Neuron (in vitro differentiated cells): Measurements from ENCODE around the gene MED8.

Experiments
- H2AFZ ChIP-seq: one replicate; pipeline ENCODE4 v1.6.1; 2013; ENCODE audit warnings: low read depth, mild to moderate bottlenecking, inconsistent platforms, low read length, moderate library complexity
- H3K27me3 ChIP-seq: one replicate; pipeline ENCODE4 v1.6.1; 2013; ENCODE audit warnings: low read length; ENCODE audit not compliant: insufficient read depth
- H3K36me3 ChIP-seq: one replicate; pipeline ENCODE4 v1.6.1; 2013; ENCODE audit warnings: low read length; ENCODE audit not compliant: insufficient read depth
- H3K4me1 ChIP-seq: one replicate; pipeline ENCODE4 v1.6.1; 2013; ENCODE audit warnings: low read length; ENCODE audit not compliant: insufficient read depth
- H3K4me3 ChIP-seq: 2 replicates; pipeline ENCODE4 v1.5.1; 2013; ENCODE audit warnings: mild to moderate bottlenecking, low read length, moderate library complexity
- H3K9me3 ChIP-seq: one replicate; pipeline ENCODE4 v1.6.1; 2013; ENCODE audit warnings: low read length

MED8 gene, protein sequence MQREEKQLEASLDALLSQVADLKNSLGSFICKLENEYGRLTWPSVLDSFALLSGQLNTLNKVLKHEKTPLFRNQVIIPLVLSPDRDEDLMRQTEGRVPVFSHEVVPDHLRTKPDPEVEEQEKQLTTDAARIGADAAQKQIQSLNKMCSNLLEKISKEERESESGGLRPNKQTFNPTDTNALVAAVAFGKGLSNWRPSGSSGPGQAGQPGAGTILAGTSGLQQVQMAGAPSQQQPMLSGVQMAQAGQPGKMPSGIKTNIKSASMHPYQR

DNA sequence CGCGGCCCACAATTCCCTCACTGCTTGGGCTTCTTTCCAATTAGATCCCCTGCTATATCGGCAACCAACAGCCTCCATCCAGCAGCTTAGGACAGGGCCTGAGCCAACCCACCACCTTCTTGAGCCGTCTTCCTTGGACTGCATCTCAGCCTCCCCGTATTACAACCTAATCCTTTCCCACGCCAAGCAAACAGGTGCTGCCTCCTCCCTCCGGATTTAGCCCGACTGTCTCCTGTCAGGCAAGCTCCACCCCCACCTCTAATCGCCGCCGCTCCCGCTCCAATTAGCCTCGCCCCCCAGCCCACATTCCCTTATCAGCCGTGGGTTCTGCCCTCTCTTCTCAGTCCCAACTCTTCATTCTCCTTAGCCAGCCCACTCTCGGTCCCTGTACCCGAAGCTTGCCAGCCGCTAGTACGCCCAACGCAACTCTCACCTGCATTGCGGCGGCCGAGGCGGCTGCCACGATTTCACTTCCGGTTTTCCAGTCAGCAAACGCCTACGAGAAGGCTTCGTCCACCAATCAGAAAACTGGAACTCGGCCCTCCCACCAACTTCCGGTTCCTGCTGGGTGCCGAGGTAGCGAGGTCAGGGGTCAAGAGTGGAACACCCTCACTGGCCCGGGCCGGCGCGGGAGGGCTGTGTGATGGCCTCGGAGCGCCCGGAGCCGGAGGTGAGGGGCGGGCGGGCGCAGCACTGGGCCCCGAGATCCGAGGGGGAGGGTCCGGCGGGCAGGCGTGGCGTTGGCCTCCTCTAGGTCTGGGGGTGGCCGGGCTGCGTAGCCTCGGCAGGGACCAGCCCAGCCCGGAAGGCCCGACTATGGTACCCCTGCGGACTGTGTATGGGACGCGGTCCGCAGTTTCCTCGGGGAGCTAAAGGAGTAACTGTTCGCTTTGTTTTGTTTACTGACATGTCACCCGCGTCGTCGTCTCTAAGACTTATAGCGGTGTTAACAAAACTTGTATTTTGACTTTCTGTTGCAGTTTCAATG lies at the start of gene MED8, which contains the start of gene SZT2:
MED8 (minus strand) TSS at position 475 of the 988 bp plus-strand sequence; CDS start at position 439, 36 bp downstream.
SZT2 (plus strand) TSS at position 574 of the 988 bp plus-strand sequence; CDS start at position 644, 70 bp downstream.
- Histone ChIP-seq H3K4me3 (peak within 1 kb of the TSS; percentile 76), H3K4me1 (peaks cover 14% of the 10 kb centered on the region), H3K27me3 (no peaks in the 10 kb centered on the region), H2AFZ (peak within 1 kb of the TSS; percentile 7), H3K9me3 (no peaks in the 10 kb centered on the region), H3K36me3 (peaks cover 25% of the 10 kb centered on the region)

DNA sequence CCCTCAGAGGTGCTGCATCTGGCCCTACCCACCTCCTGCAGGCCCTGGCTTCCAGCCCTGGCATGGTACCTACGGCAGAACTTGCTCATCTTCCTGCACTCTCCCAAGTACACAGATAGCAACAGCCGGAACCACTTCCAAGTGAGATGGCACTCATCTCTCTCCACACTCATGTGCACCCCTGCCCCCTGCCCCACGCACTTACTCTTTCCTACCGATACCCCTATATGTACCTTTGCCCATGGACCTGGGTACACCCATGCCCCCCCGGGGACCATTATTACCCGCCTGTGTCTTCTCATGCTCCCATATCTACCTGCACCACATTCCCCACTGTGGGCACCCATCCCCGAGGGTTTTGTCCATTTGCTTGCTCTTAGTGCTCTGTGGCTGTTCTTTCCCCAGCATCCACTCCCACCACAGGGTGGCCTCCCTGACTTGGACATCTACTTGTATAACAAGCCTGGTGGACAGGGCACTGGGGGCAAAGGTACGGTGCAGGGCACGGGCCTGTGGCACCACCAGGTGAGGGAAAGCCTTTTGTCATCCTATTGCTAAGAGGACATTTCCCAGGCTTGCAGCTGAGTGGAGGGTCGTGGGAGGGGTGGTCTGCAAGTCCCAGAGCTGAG lies 49.5 kb upstream of the MED8 start:
- Histone ChIP-seq H3K9me3 (no peaks in the 10 kb centered on the region), H3K4me3 (no peak overlapping the region), H3K27me3 (no peaks in the 10 kb centered on the region), H3K4me1 (peaks cover 25% of the 10 kb centered on the region), H3K36me3 (peaks cover 57% of the 10 kb centered on the region), H2AFZ (no peak overlapping the region)

DNA sequence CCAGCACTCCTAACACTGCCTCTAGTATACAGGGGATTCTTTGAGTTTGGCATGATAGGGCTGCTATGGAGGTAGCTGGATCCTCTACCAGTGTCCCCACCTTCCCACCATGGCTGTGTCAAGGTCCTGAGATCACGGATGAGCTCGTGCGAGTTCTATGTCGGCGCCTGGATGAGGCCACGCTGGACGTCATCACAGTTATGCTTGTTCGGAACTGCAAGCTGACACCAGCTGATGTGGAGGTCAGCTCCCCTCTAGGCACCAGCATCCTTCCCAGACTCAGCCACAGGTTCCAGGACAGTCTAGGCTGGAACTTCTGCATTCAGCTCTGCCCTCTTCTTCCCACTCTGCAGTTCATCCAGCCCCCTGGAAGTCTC lies 49.0 kb upstream of the MED8 start:
- Histone ChIP-seq H2AFZ (no peak overlapping the region), H3K4me3 (no peak overlapping the region), H3K9me3 (no peaks in the 10 kb centered on the region), H3K4me1 (peaks cover 25% of the 10 kb centered on the region), H3K27me3 (no peaks in the 10 kb centered on the region), H3K36me3 (peaks cover 57% of the 10 kb centered on the region)

DNA sequence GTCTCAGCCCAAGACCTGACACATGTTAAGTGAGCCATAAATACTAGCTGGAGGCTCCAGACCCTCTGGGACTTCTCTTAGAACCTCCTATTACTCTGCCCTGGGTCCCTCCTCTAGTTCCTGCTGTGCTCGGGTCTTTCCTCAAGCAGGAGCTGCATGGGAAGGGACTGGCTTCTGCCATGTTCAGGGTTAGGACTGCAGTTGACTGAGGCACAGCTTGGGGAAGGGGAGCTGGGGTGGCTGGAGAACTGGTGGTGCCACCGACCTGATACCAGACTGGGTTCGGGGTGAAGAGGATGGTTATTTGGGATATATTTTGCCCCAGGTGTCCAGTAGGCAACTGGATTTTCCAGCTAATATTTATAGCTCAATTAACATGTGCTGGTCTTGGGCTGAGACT lies 48.4 kb upstream of the MED8 start:
- Histone ChIP-seq H3K36me3 (peaks cover 56% of the 10 kb centered on the region), H3K4me3 (no peak overlapping the region), H3K4me1 (peaks cover 25% of the 10 kb centered on the region), H3K27me3 (no peaks in the 10 kb centered on the region), H2AFZ (no peak overlapping the region), H3K9me3 (no peaks in the 10 kb centered on the region)

DNA sequence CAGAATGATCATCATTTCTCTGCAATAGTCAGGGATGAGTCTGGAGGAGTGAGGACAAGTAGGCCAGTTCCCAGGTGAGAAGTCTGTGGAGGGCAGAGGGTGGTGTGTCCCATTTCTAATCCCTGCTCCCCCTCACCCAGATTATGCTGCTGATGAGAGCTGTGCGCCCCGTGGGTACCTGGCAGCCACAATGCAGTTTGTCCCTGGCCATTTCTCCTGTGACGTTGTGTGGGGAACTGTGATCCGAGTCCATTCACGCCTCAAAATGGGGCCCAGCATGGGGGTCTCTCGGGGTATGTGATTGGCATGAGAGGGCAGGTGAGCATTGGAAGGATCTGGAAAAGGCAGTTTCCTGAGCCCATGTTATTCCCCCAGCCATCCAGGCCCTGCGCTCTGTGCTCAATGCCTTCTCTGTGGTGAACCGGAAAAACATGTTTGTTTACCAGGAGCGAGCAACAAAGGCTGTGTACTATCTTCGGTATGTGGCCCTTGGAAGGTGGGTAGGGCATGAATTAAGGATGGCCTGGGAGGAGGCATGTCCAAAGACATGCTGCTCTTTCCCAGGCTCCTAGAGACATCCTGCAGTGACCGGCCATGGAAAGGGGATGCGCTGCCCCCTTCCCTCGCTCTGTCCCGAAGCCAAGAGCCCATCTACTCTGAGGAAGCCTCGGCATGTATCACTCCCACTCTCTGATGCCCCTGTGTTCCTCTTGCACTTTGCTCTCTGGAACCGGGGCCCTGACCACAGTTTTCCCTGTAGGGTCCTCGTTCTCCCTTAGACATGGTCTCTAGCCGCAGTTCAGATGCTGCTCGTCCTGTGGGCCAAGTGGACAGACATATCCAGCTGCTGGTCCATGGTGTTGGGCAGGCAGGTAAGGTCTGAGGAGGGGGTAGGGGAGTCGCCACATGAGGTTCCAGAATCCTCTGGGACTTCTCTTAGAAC lies 47.7 kb upstream of the MED8 start:
- peaks cover 56% of the 10 kb centered on the region for H3K36me3 ChIP-seq
- H2AFZ ChIP-seq, result no peak overlapping the region

DNA sequence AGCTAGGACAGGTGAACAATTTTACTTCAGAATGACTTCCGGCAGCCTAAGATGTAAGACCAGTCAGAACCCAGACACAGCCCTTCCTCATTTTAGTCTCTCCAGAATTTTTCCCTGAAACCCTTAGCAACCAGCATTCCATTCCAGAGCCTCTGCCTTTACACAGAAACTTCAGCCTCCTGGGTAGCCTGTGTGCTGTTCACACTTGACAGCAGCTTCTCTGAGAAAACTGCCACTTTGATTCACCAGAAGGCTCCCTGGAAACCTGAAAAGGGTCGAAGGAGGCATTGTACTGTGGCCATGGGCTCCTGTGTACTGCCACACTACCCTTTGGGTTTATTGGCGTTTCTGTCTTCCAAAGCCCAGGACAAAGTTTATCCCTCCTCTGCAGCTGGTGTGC lies 46.8 kb upstream of the MED8 start:
- no peaks in the 10 kb centered on the region for H3K9me3 ChIP-seq
- H3K4me3 ChIP-seq, result no peak overlapping the region
- peaks cover 25% of the 10 kb centered on the region for H3K4me1 ChIP-seq
- H2AFZ ChIP-seq, result no peak overlapping the region
- no peaks in the 10 kb centered on the region for H3K27me3 ChIP-seq
- peaks cover 61% of the 10 kb centered on the region for H3K36me3 ChIP-seq

More for the DNA sequence above, 47.7 kb upstream of the MED8 start:
- H3K27me3 ChIP-seq, result no peaks in the 10 kb centered on the region
- no peaks in the 10 kb centered on the region for H3K9me3 ChIP-seq
- H3K4me3 ChIP-seq, result no peak overlapping the region
- peaks cover 25% of the 10 kb centered on the region for H3K4me1 ChIP-seq

DNA sequence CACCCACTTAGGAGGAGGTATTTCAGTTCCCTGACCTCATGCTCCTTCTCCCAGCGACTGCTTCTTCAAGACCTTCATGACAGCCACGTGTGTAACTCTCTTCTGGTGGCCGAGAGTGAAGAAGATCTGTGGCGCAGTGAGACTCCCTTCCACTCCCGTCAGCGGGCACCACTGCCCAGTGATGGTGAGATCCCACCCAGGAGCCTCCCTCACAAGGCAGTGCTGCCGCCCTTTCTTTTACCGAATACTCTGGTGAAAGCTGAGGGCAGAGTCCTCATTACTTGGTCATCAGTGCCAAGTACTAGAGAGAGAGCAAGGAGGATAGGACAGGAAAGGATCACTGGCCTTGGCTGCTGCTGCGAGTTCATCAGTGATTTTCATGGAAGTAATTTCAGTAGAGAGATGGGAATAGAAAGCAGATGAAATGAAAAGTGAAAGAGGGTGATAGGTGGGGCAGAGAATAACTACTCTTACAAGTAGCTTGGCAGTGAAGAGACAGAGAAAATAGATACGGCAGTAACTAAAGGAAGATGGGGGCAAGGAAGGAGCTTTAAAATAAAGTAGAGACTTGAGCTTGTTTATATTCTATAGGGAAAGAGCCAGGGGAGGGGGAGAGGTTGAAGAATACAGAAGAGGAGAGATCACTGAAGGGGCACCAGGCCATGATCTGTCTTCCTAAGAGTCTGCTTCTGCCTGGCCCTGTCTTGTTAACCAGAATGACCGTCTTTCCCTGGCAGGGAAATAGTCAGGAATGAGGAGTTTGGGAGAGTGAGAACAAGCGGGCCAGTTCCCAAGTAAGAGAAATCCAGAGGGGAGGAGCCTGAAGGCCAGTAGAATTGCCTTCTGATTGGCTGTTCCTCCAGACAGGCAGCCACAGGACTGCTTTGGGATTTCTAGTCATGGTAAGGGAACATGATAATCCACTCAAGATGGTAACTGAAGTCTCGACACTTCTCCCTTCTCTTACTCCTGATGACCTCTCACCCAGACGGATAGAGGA lies 45.8 kb upstream of the MED8 start:
- Histone ChIP-seq H3K4me1 (peaks cover 25% of the 10 kb centered on the region), H2AFZ (no peak overlapping the region), H3K9me3 (no peaks in the 10 kb centered on the region), H3K36me3 (peaks cover 62% of the 10 kb centered on the region), H3K27me3 (no peaks in the 10 kb centered on the region), H3K4me3 (no peak overlapping the region)

DNA sequence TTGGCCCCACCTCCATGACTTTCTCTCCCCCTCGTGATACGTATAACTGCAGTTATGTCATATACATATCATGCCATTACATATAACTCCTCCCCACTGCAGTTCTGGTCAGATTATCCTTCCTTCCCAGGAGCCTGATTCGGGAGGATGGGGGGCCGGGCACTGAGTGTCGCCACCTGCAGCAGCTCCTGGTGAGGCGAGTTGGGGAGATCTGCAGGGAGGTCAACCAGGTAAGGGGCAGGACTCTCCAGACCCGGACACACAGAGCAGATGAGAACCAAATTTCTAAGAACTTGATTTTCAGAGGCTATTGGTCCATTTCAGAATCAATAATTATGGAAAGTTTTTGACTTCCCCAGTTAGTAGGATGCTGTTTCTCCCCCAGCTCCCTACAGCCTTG lies 44.7 kb upstream of the MED8 start:
- Histone ChIP-seq H2AFZ (no peak overlapping the region), H3K4me1 (peaks cover 25% of the 10 kb centered on the region), H3K9me3 (no peaks in the 10 kb centered on the region), H3K27me3 (no peaks in the 10 kb centered on the region), H3K36me3 (peaks cover 65% of the 10 kb centered on the region), H3K4me3 (no peak overlapping the region)

DNA sequence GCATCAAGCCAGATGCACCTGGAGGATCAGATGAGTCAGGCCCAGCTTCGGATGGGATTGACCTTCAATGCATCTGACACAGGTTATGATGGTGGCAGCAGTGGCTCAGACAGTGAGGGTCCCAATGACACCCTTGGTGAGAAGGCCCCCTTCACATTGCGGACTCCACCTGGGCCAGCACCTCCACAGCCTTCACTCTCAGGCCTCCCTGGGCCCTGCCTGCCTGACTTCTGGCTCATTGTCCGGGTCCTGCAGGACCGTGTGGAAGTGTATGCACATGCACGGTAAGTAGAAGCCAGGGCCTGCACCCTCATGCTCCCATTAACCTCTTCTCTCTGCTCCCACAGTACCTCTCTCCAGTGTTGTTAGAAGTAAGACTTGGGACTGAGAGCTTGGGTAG lies 43.3 kb upstream of the MED8 start:
- peaks cover 25% of the 10 kb centered on the region for H3K4me1 ChIP-seq
- no peak overlapping the region for H3K4me3 ChIP-seq
- H3K9me3 ChIP-seq, result no peaks in the 10 kb centered on the region
- H3K27me3 ChIP-seq, result no peaks in the 10 kb centered on the region
- no peak overlapping the region for H2AFZ ChIP-seq
- H3K36me3 ChIP-seq, result peaks cover 66% of the 10 kb centered on the region

DNA sequence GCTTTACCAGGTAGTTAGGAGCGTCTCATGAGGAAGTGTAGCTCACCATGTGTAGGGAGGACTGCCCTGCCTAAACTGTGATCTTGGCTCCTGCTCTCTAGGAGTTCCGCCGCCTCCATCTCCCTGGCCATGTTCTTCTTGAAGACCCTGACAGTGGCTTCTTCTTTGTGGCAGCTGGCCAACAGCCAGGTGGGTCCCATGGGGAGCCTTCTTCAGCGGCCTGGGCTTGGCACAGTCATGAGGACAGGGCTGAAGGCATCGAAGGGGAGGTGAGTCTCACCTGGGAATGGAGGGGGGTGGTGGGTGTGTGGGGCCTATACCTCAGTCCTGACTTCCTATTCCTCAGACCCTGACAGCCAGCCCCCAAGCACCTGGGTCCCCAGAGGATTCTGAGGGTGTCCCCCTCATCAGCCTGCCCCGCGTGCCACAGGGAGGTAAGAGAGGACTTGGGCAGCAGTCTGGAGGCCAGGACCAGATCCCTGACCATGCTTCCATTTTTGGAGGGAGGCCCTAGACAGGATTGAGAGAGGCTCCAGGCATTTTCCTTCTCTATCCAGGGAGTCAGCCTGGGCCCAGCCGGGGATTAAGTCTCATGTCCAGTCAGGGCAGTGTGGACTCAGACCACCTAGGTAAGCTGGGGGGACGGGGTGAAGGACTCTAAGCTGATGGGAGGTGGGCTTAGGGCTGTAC lies 42.7 kb upstream of the MED8 start:
- Histone ChIP-seq H3K36me3 (peaks cover 72% of the 10 kb centered on the region), H3K4me1 (peaks cover 24% of the 10 kb centered on the region), H3K4me3 (no peak overlapping the region), H2AFZ (no peak overlapping the region), H3K9me3 (no peaks in the 10 kb centered on the region), H3K27me3 (no peaks in the 10 kb centered on the region)

DNA sequence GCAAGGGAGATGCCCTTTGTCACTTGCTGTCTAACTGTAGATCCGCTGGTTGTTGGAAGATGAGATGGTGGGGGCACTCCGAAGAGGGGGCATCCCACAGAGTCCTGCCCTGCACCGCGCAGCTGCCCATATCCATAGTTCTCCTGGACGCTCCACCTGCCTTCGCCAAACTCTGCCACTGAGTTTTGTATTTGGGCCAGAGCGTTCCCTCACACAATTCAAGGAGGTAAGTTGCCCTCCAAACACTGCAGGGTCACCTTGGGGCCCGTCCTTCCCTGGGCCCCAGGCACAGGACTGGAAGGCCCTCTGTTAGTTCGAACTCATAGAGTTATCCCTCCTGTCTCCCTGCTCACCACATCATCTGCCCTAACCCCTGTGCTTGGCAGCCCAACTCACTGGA lies 42.1 kb upstream of the MED8 start:
- no peaks in the 10 kb centered on the region for H3K27me3 ChIP-seq
- H3K36me3 ChIP-seq, result peaks cover 78% of the 10 kb centered on the region
- H3K4me1 ChIP-seq, result peaks cover 17% of the 10 kb centered on the region
- H3K4me3 ChIP-seq, result no peak overlapping the region
- no peaks in the 10 kb centered on the region for H3K9me3 ChIP-seq
- H2AFZ ChIP-seq, result no peak overlapping the region
